H1 (cell line): ENCODE results near the gene MINPP1. TPM values are rescaled to one million over a fixed set of nuclear protein-coding genes. Genes with fewer than 3 reads are reported as not detected.

Source experiments
- HDAC6 ChIP-seq: IDR thresholded peaks from one replicate; pipeline ENCODE4 v1.7.1; 2012; ENCODE audit warnings: low read depth, mild to moderate bottlenecking, inconsistent platforms, low read length, moderate library complexity
- POU5F1 ChIP-seq: IDR thresholded peaks from 2 replicates; pipeline ENCODE4 v1.6.1; 2011; ENCODE audit warnings: low read depth, mild to moderate bottlenecking, low read length, moderate library complexity
- RFX5 ChIP-seq: IDR thresholded peaks from 2 replicates; pipeline ENCODE4 v1.6.1; 2011; ENCODE audit warnings: low read depth, low read length, improper control_type of control experiment, borderline replicate concordance
- polyA plus RNA-seq, 7 experiments: library from polyadenylated mRNA; depleted of rRNA in 3 of 7; stranded (reverse) in 5 of 7; unstranded in 2 of 7; fragments of >200 nt in 5 of 7; fragments of 200-250 nt in 2 of 7; gene quantifications; 1 replicate in 5 of 7; 2 replicates in 1 of 7; 4 replicates in 1 of 7; pipeline versions ENCODE4 v1.2.1 to v1.2.3, GENCODE V29; 2011 to 2013; ENCODE audit warnings: missing spikeins in 2 of 7, mixed read lengths in 2 of 7
- total RNA-seq: library from RNA; stranded (reverse); fragmentation: NEBNext Ultra II Directional; extraction: Animal tissue kit (Norgen Biotek cat#: 25700); gene quantifications from 2 replicates; pipeline ENCODE4 v1.2.1, GENCODE V29; 2021

Gene MINPP1
- total and polyA plus RNA-seq, 2 of the 8 experiments (the other 6 are each of a cell fraction or from before 2014, with no cell fraction given) = 13.6 to 27.2 TPM

DNA sequence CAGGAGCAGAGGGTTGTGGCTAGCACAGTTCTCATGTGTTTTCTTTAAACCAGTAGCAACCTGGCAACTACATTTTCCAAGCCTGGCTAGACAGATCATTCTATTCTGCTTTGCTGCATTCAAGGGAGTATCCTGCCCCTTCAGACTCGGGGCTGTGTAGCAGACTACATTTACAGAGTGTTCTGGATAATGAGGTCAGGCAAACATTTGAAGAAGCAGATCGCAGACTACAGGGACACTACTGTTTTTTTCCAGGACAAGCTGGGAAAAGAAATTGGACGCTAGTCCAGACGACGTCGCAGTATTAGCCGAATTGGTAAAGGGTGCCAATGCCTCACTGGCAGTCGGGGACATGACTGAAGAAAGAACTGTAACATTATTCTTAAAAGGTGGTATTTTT, 94.0 kb downstream of the MINPP1 start (continued):
- no peak for TF ChIP-seq HDAC6
- TF ChIP-seq RFX5 = no peak
- no peak for TF ChIP-seq POU5F1
